GM12872 (cell line): Measurements from ENCODE around the gene STMP1.

Experiments used
- CTCF ChIP-seq: IDR thresholded peaks from 3 replicates; pipeline ENCODE4 v1.5.1; 2011; ENCODE audit warnings: low read depth, mild to moderate bottlenecking, low read length, moderate library complexity; ENCODE audit not compliant: insufficient read depth

The STMP1 gene

GRCh38 chr7:135713836-135714470, 51.6 kb downstream of the STMP1 start:
- TF ChIP-seq CTCF = no peak

- TF ChIP-seq CTCF = no peak
These were observed 52.3 kb downstream of the STMP1 start for GRCh38 chr7:135714534-135715009.

- TF ChIP-seq CTCF = no peak
These were observed 52.8 kb downstream of the STMP1 start for GRCh38 chr7:135715055-135715522.

- no peak for TF ChIP-seq CTCF
These were observed 53.4 kb downstream of the STMP1 start for GRCh38 chr7:135715673-135716072.

GRCh38 chr7:135716677-135717238, 54.4 kb downstream of the STMP1 start:
- no peak for TF ChIP-seq CTCF

- no peak for TF ChIP-seq CTCF
These were observed 55.4 kb downstream of the STMP1 start for GRCh38 chr7:135717693-135718092.

- no peak for TF ChIP-seq CTCF
These were observed 55.9 kb downstream of the STMP1 start for GRCh38 chr7:135718219-135718618.
